Activated T-cell treated with anti-CD3 and anti-CD28 coated beads, Interleukin-2, amount 50 U/mL, for 4 hours (primary cell): ENCODE data around the gene OIT3. TPM values are rescaled to one million over a fixed set of nuclear protein-coding genes. Genes with fewer than 3 reads are reported as not detected.

Experiments used
- ATAC-seq, 2 donors: fragments of 200-7000 bp; cut with Tn5 transposase; one replicate each; pipeline ENCODE4 v1.10.0; 2021
- DNase-seq: peaks from one replicate; pipeline ENCODE4 v3.0.0-alpha.2; 2020
- H3K27me3 Mint-ChIP-seq: one replicate; pipeline ENCODE4 v1.8.0; 2021; ENCODE audit warnings: low read depth, mixed read lengths
- H3K36me3 Mint-ChIP-seq: one replicate; pipeline ENCODE4 v1.8.0; 2022; ENCODE audit warnings: mixed read lengths; ENCODE audit not compliant: insufficient read depth
- H3K4me1 Mint-ChIP-seq: one replicate; pipeline ENCODE4 v1.8.0; 2021; ENCODE audit warnings: low read depth, mixed read lengths
- H3K4me3 Mint-ChIP-seq: one replicate; pipeline ENCODE4 v1.8.0; 2021; ENCODE audit warnings: mild to moderate bottlenecking, moderate library complexity, mixed read lengths
- H3K9me3 Mint-ChIP-seq: one replicate; pipeline ENCODE4 v1.8.0; 2021; ENCODE audit warnings: mixed read lengths
- total RNA-seq, 3 donors: library from RNA; stranded (reverse); gene quantifications; one replicate each; pipeline ENCODE4 v1.2.1, GENCODE V29; 2021

OIT3 gene
- total RNA-seq, result not detected

DNA sequence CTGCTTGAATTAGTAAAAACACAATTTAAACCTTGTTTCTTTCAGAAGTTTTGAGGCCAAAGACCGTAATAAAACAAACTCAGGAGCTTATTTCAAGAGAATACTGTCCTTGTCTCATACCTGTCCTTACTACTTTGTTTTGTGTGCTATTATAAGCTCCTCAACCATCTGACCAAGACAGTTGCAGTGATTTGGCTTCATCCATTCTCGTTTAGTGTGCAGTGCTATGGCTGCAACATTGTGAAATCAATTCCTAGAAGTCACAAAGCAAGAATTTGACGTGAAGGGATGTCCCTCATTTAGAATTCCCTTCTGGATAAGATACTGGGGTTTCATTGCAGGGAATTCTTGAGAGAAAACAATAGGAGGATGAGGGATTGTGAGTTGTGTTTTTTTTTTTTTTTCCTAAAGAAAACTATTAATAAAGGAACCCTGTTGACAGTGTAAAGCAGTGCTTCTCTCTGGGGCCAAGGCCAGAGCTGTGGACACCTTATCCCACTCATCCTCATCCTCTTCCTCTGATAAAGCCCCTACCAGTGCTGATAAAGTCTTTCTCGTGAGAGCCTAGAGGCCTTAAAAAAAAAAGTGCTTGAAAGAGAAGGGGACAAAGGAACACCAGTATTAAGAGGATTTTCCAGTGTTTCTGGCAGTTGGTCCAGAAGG, at the start of gene OIT3:
Gene OIT3, plus strand, starts transcription at position 604 of the 663 bp plus-strand sequence. CDS start 60 bp downstream, outside the sequence.
- no peak for ATAC-seq
- H3K27me3 Mint-ChIP-seq, result peaks cover 5% of the 10 kb centered on the region
- DNase-seq, result no peak
- H3K9me3 Mint-ChIP-seq, result no peaks in the 10 kb centered on the region
- H3K4me1 Mint-ChIP-seq, result no peaks in the 10 kb centered on the region
- H3K4me3 Mint-ChIP-seq, result no peak within 1 kb of the TSS
- H3K36me3 Mint-ChIP-seq, result peaks cover 6% of the 10 kb centered on the region

DNA sequence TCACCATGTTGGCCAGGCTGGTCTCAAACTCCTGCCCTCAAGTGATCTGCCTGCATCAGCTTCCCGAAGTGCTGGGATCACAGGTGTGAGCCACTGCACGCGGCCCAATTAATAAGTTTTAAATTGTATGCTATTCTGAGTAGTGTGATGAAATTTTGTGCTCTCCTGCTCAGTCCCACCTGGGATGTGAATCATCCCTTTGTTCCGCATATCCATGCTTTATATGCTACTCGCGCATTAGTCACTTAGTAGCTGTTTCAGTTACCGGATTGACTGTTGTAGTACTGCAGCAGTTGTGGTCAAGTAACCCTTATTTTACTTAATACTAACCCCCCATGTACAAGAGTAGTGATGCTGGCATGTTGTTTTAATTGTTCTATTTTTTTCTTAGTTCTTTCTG, 47.3 kb upstream of the OIT3 start:
- no peaks in the 10 kb centered on the region for H3K27me3 Mint-ChIP-seq
- DNase-seq (no peak), ATAC-seq (peak; percentile 28 to 53)
- peaks cover 12% of the 10 kb centered on the region for H3K36me3 Mint-ChIP-seq
- no peaks in the 10 kb centered on the region for H3K4me1 Mint-ChIP-seq
- H3K9me3 Mint-ChIP-seq, result no peaks in the 10 kb centered on the region
- no peak overlapping the region for H3K4me3 Mint-ChIP-seq

DNA sequence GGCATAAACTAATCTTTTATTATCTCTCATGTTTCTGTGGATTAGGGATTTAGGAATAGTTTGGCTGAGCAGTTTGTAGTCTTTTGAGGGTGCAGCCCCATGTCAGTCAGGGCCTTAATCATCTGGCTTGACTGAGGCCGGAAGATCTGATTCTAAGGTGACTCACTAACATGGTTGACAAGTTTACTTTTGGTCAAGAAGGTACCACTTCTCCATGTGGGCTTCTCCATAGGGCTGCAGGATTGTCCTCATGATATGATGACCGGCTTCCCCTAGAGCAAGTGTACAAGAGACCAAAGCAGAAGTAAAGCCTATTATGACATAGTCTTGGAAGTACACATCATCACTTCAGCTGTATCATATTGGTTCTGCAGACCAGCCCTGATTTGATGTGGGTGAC, 45.9 kb upstream of the OIT3 start:
- DNase-seq (no peak), ATAC-seq (no peak)
- Mint-ChIP-seq H3K36me3 (peaks cover 12% of the 10 kb centered on the region), H3K27me3 (no peaks in the 10 kb centered on the region), H3K4me1 (no peaks in the 10 kb centered on the region), H3K9me3 (no peaks in the 10 kb centered on the region), H3K4me3 (no peak overlapping the region)

DNA sequence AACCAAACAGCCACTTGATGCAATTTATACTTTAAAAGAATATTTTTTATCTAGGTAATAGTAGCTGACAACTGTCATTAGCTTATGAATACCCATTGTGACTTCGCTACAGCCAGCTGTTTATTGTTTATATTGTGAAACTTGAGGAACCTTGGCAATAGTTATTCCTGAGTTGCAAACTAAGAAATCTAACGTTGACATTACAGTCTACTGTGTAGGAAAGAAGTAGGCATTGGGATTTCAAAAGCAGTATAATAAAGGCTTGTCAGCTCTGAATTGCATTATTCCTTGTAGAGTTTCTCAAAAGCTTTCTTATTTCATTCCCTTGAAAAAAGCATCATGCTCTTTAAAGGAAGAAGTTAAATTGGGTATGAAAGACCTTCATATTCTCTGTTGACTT, 42.7 kb upstream of the OIT3 start:
- Mint-ChIP-seq H3K36me3 (peaks cover 12% of the 10 kb centered on the region), H3K27me3 (no peaks in the 10 kb centered on the region), H3K4me3 (no peak overlapping the region), H3K4me1 (no peaks in the 10 kb centered on the region), H3K9me3 (no peaks in the 10 kb centered on the region)
- DNase-seq (no peak), ATAC-seq (no peak)

DNA sequence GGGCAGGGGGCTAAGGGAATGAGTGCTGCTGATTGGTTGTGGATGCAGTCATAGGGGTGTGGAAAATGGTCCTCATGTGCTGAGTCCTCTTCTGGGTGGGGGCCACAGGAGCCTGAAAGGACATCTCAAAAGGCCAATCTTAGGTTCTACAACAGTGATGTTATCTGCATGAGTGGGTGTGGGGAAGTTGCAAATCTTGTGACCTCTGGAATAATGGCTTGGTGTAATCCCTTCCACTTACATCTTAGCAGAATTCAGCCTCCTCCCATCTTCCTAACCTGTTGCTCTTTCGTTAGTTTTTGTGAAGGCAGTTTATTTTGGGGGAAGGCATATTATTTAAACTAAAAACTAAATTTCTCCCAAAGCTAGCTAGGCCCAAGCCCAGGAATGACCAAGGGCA, 42.0 kb upstream of the OIT3 start:
- Mint-ChIP-seq H3K27me3 (no peaks in the 10 kb centered on the region), H3K9me3 (no peaks in the 10 kb centered on the region), H3K4me3 (no peak overlapping the region), H3K4me1 (no peaks in the 10 kb centered on the region), H3K36me3 (peaks cover 12% of the 10 kb centered on the region)
- DNase-seq (no peak), ATAC-seq (no peak)

DNA sequence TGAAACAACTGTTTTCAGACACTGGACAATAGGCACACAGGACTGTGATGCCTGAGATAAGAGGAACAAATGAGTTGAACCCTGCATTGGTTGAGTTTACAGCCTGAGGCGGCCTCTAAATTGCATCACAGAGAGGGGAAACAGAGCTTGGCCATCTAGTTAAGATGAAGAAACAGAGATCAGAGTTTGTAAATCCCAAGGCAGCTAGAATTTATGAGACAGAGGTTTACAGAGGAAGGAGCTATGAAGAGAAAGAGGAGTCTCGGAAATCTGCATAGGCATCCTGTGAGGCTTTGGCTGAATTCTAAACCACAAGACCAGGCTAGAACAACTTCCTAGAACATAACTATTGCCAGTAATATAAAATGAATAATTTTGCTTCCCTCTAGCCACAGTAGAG, 41.0 kb upstream of the OIT3 start:
- ATAC-seq (no peak), DNase-seq (no peak)
- Mint-ChIP-seq H3K4me3 (no peak overlapping the region), H3K36me3 (peaks cover 12% of the 10 kb centered on the region), H3K9me3 (no peaks in the 10 kb centered on the region), H3K4me1 (no peaks in the 10 kb centered on the region), H3K27me3 (no peaks in the 10 kb centered on the region)

DNA sequence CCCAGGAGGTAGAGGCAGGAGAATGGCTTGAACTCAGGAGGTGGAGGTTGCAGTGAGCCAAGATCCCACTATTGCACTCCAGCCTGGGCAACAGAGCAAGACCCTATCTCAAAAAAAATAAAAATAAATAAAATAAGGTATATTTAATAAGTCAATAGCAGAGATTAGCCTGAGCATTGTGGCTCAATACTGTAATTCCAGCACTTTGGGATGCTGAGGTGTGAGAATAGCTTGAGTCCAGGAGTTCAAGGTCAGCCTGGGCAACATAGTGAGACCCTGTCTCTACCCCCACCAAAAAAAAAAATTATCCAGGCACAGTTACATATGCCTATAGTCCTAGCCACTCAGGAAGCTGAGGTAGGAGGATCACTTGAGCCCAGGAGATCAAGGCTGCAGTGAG, 38.4 kb upstream of the OIT3 start:
- Mint-ChIP-seq H3K4me3 (no peak overlapping the region), H3K9me3 (no peaks in the 10 kb centered on the region), H3K27me3 (no peaks in the 10 kb centered on the region), H3K4me1 (no peaks in the 10 kb centered on the region), H3K36me3 (peaks cover 3% of the 10 kb centered on the region)
- no peak for ATAC-seq
- DNase-seq, result no peak

DNA sequence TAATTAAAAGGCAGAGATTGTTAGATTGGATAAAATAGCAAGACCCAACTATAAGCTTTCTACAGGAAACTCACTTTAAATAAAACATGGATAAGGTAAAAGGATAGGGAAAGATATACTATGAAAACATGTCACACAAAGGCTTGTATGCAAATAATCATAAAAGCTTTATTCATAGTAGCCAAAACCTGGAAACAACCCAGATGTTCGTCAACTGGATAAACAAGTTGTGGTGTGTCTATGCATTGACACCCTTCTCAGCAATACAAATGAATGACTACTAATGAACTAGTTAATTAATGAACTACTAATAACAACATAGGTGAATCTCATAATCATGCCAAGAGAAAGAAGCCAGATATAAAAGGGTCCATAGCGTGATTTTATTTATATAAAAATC, 37.7 kb upstream of the OIT3 start:
- peaks cover 3% of the 10 kb centered on the region for H3K36me3 Mint-ChIP-seq
- no peak for DNase-seq
- H3K4me1 Mint-ChIP-seq, result no peaks in the 10 kb centered on the region
- no peaks in the 10 kb centered on the region for H3K9me3 Mint-ChIP-seq
- H3K27me3 Mint-ChIP-seq, result no peaks in the 10 kb centered on the region
- ATAC-seq, result no peak
- H3K4me3 Mint-ChIP-seq, result no peak overlapping the region

DNA sequence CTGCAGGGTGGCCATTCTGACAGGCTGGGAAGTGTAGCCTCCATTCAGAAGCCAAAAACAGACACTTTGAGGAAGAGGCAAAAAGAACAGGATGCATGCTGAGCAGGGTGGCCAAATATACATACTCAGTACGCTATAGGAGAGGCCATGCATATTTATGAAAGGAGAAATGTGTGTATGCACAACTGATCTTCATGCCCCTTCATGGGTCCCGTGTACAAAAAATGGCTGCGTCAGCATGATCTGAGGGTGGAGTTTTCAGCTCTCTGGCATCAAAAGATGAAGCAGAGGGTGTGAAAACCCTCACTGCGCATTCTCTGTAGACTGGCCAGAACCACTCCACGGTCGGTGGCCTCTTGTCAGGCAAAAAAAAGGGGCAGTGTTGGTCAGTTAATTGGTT, 35.5 kb upstream of the OIT3 start:
- ATAC-seq (no peak), DNase-seq (no peak)
- Mint-ChIP-seq H3K27me3 (no peaks in the 10 kb centered on the region), H3K36me3 (peaks cover 6% of the 10 kb centered on the region), H3K4me3 (no peak overlapping the region), H3K4me1 (no peaks in the 10 kb centered on the region), H3K9me3 (no peaks in the 10 kb centered on the region)

DNA sequence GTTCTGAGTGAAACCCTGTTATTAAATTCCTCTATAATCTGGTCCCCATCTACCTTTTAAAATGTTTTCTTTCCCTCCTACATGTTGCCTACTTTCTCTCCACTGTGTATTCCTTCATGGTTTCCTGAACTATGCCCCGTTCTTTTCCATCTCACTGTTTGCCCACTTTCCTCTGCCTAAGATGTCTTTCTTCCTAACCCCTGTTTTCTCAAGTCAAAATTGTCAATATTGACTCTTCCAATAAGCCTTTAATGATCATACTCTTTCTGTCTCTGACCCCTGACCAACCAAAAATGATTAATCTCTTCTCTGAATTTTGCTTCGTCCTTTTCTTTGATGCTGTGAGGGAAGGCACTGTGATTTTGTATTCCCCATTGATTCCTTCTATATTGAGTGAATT, 30.6 kb upstream of the OIT3 start:
- Mint-ChIP-seq H3K36me3 (peaks cover 11% of the 10 kb centered on the region), H3K4me1 (no peaks in the 10 kb centered on the region), H3K4me3 (no peak overlapping the region), H3K9me3 (no peaks in the 10 kb centered on the region), H3K27me3 (no peaks in the 10 kb centered on the region)
- DNase-seq, result no peak
- no peak for ATAC-seq

DNA sequence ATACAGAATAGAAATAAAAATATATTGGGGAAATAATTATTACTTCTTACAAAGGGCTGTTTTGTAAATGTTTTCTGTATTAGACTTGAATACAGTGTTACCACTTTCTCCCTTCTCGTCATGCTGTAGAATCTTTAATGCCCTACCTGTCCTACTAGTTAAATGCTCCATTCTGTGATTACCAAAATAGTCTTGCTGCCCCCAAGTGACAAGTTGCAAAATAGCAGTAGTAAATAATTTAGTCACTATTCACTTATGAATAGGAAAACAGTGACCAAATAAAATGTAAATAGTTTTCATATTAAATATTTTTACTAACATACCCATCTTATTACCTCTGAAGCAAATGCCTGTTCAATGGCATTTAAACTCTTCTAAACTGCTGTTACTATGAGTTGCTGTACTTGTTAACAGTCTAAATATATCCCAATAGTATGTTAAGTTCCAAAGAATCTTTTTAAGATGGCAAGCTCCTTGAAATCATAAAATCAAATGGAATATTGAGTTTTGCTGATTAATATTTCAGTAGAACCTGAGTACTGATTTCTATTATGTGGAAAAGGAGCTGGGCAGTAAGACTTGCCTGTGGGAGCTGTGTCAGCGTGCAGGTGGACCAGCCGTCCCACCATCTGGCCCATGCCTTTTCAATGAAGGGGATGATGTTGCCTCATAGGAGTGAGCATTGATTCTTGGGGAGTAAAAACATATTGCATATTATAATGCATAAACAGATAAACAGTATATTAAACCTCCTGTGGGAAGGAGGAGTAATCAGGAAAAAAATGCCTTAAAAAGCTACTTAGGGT, 18.1 kb upstream of the OIT3 start:
- DNase-seq (no peak), ATAC-seq (no peak)
- Mint-ChIP-seq H3K36me3 (peaks cover 22% of the 10 kb centered on the region), H3K4me1 (no peaks in the 10 kb centered on the region), H3K4me3 (no peak overlapping the region), H3K9me3 (no peaks in the 10 kb centered on the region), H3K27me3 (no peaks in the 10 kb centered on the region)

DNA sequence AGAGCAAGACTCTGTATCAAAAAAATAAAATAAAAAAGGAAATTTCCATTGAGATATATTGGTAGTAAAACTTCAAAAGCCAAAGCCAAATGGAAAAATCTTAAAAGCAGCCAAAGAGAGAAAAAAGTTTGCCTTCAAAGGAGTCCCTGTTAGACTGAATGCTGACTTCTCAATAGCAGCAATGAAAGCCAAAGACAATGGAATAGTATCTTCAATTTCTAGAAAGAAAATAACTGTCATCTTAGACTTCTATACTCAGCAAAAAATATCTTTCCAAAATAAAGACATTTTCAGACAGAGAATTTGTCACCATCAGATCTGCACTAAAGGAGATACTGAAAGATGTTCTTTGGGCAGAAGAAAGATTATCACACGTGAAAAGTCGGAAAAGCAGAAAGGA, 14.3 kb upstream of the OIT3 start:
- Mint-ChIP-seq H3K4me3 (no peak overlapping the region), H3K9me3 (peaks cover 5% of the 10 kb centered on the region), H3K36me3 (peaks cover 25% of the 10 kb centered on the region), H3K27me3 (no peaks in the 10 kb centered on the region), H3K4me1 (no peaks in the 10 kb centered on the region)
- DNase-seq (no peak), ATAC-seq (no peak)

DNA sequence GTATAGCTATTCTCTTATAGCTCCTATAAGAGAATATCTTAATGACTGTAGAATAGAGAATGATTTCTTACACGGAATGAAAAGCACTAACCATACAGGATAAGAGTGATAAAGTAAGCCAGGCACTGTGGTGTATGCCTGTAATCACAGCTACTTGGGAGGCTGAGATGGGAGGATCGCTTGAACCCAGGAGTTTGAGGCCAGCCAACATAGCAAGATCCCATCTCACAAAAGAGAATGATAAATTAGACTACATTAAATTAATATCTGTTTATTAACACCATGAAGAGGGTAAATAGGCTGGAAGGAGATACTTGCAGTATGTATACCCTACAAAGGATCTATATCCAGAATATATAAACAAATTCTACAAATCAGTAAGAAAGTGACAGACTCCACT, 12.2 kb upstream of the OIT3 start:
- DNase-seq, result no peak
- H3K4me1 Mint-ChIP-seq, result no peaks in the 10 kb centered on the region
- H3K9me3 Mint-ChIP-seq, result peaks cover 5% of the 10 kb centered on the region
- peaks cover 37% of the 10 kb centered on the region for H3K36me3 Mint-ChIP-seq
- ATAC-seq, result no peak
- no peaks in the 10 kb centered on the region for H3K27me3 Mint-ChIP-seq
- no peak overlapping the region for H3K4me3 Mint-ChIP-seq

DNA sequence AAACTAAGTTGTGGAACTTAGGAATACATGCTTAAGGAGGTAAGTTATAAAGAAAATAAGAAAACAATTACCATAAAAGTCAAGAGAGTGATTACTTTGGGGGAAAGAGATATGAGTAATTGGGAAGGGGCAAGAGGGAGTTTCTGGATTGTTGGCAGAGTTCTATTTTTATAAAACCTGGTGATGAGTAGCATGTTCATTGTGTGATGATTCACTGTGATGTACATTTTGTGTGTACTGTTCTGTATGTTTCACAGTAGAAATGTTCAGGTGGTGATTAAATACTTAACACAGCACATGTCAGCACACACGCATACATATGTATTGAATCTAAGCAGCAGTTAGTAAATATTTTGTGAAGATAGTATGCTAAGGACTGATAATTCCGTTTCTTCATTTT, 9.7 kb upstream of the OIT3 start:
- no peaks in the 10 kb centered on the region for H3K27me3 Mint-ChIP-seq
- DNase-seq, result no peak
- peaks cover 10% of the 10 kb centered on the region for H3K4me1 Mint-ChIP-seq
- ATAC-seq, result no peak
- H3K36me3 Mint-ChIP-seq, result peaks cover 39% of the 10 kb centered on the region
- H3K4me3 Mint-ChIP-seq, result no peak overlapping the region
- H3K9me3 Mint-ChIP-seq, result peaks cover 5% of the 10 kb centered on the region

DNA sequence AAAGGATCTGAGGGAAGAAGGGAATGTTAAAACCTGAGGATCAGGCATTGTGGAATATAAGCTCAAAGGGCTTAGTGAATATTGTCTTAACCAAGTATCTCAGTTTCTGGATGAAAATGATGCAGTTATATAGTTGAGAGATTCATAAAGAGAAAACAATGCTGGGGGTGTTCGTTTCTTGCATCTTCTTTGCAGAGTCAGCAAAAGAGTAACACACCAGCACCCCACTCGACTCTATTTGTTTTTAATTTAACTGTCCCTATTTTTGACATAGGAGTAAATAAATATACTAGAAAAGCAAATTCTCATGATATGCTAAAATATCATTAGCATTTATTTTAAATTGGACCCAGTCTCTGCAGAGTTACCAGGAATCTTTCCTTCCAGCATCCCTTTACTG, 7.6 kb upstream of the OIT3 start:
- Mint-ChIP-seq H3K36me3 (peaks cover 35% of the 10 kb centered on the region), H3K4me3 (no peak overlapping the region), H3K27me3 (no peaks in the 10 kb centered on the region), H3K4me1 (peaks cover 10% of the 10 kb centered on the region), H3K9me3 (peaks cover 5% of the 10 kb centered on the region)
- ATAC-seq, result no peak
- no peak for DNase-seq
